ENCODE data around the gene CYP26B1. TPM values are rescaled to one million over a fixed set of nuclear protein-coding genes. Genes with fewer than 3 reads are reported as not detected.

CYP26B1 gene, protein sequence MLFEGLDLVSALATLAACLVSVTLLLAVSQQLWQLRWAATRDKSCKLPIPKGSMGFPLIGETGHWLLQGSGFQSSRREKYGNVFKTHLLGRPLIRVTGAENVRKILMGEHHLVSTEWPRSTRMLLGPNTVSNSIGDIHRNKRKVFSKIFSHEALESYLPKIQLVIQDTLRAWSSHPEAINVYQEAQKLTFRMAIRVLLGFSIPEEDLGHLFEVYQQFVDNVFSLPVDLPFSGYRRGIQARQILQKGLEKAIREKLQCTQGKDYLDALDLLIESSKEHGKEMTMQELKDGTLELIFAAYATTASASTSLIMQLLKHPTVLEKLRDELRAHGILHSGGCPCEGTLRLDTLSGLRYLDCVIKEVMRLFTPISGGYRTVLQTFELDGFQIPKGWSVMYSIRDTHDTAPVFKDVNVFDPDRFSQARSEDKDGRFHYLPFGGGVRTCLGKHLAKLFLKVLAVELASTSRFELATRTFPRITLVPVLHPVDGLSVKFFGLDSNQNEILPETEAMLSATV
- 2.5 and 6.6 TPM in 2 replicates for total RNA-seq

DNA sequence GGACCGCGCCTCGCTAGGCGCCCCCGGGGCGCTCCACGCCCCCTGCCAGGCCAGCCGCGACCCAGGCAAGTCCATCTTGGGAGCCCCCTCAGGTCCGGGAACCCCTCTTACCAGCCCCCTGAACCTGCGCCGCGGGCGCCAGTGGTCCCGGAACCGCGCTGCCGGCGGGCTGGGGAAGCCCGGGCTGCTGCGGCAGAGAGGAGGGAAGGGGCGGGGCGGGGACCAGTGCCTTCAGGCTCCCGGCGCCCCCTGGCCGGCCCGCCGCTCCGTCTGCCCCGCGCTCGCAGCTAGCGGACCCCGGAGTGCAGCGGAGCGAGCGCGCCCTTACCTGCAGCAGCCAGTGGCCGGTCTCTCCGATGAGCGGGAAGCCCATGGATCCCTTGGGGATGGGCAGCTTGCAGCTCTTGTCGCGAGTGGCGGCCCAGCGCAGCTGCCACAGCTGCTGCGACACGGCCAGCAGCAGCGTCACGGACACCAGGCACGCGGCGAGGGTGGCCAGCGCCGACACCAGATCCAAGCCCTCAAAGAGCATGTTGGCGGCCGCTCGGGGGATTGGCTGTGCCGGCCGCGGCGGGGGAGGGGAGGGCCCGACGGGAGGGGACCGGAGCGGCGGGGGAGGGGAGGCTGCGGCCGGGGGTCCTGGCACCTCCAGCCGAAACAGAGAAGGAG lies at the start of gene CYP26B1:
Gene CYP26B1, minus strand, starts transcription at position 560 of the 669 bp plus-strand sequence. Its CDS starts 28 bp downstream, at position 532.

Measured in subcutaneous preadipocyte (primary cell).